Epithelial cell of esophagus (primary cell): Measurements from ENCODE around the gene GPRIN3.

ENCODE experiments used
- DNase-seq: peaks from one replicate; pipeline ENCODE4 v3.0.0; 2010; ENCODE audit warnings: low read depth
- H3K4me3 ChIP-seq: 2 replicates; pipeline ENCODE4 v1.5.1; 2011; ENCODE audit warnings: mild to moderate bottlenecking, low read length, control low read depth
- TF ChIP-seq, protein P1 (sequence below): IDR thresholded peaks from 2 replicates; pipeline ENCODE4 v1.5.1; 2011; ENCODE audit warnings: low read depth, mild to moderate bottlenecking, low read length, control low read depth, inconsistent platforms; ENCODE audit not compliant: insufficient read depth; ENCODE audit errors: missing control alignments

Gene GPRIN3

DNA sequence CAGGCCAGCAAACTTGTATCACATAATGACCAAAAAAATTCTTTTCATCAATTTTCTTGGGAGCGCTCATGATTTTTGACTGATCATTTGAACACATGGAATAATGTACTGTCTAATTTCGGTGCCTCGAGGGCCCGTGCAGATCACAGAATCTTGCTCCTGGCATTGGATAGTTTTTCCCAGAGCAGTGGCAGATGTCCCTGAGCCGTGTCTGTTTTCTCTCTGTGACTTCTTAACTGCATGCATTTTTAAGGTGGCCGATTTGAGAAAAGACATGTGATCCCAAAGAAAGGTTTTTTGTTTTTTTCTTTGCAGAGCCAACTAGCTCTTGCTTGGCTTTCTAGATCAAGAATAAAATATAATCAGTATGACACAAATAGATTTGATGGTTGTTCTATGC lies 19.7 kb downstream of the GPRIN3 start:
- H3K4me3 ChIP-seq: no peak overlapping the region
- DNase-seq: no peak
- TF ChIP-seq, protein P1, sequence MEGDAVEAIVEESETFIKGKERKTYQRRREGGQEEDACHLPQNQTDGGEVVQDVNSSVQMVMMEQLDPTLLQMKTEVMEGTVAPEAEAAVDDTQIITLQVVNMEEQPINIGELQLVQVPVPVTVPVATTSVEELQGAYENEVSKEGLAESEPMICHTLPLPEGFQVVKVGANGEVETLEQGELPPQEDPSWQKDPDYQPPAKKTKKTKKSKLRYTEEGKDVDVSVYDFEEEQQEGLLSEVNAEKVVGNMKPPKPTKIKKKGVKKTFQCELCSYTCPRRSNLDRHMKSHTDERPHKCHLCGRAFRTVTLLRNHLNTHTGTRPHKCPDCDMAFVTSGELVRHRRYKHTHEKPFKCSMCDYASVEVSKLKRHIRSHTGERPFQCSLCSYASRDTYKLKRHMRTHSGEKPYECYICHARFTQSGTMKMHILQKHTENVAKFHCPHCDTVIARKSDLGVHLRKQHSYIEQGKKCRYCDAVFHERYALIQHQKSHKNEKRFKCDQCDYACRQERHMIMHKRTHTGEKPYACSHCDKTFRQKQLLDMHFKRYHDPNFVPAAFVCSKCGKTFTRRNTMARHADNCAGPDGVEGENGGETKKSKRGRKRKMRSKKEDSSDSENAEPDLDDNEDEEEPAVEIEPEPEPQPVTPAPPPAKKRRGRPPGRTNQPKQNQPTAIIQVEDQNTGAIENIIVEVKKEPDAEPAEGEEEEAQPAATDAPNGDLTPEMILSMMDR: no peak

- DNase-seq: no peak
- no peak overlapping the region for H3K4me3 ChIP-seq
- TF ChIP-seq, protein P1: no peak
Measured at GRCh38 chr4:89285745-89286144, 21.9 kb downstream of the GPRIN3 start.

DNA sequence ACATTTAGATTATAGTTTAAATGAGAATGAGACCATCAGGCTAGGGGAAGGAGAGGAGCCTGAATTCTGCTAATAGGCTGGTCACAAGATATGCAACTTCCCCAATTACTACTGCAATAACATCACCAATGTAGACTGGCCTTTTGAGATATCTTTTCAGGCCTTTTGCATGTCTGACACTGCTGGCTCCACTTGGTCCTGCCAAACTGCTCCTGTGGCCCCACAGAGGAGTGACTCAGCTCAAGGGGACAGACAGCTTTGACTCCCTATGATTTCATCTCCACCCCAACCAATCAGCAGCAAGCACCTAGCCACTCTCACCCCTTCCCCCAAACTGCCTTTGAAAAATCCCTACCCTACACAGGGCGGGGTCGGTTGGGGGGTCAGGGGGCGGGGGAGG lies 22.8 kb downstream of the GPRIN3 start:
- TF ChIP-seq, protein P1: no peak
- H3K4me3 ChIP-seq: no peak overlapping the region
- DNase-seq: no peak

DNA sequence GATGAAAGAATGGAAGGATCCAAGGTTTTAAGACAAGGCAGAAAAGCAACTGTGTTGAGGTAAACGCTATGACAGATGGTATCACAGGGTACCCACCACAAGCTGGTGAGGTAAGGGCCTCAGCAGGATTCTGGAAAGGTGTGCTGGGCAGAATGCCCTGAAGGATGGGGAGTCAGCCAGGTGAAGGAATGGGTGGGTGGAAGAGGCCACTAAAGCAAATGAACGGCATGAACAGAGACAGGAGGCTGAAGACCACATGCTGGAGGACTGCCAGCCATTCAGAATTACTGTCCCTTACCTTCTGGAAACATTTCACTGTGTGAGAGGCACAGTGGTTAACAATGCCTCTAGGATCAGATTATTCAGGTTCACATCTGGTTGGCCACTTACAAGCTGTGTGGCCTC lies 23.6 kb downstream of the GPRIN3 start:
- no peak overlapping the region for H3K4me3 ChIP-seq
- no peak for DNase-seq
- TF ChIP-seq, protein P1: no peak

GRCh38 chr4:89283226-89284009 lies 24.2 kb downstream of the GPRIN3 start:
- no peak overlapping the region for H3K4me3 ChIP-seq
- TF ChIP-seq, protein P1: no peak
- DNase-seq: peak; percentile 87

DNA sequence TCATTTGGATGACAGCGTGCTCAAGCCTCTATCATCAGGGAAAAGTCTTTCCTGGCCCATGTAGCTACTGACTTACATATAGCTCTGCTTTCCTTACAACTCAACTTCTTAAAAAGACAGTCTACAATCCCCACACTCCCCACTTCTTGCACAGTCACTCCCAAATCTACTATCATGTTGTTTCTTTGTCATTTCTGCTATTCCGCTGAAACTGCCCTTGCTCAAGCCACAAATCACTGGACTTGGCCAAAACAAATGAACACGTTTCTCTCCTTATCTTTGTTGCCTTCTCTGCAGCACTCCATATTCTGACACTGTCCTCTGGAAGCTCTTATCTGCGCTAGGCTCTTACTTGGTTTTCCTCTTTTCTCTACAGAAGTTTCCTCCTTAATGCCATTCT lies 28.2 kb downstream of the GPRIN3 start:
- no peak overlapping the region for H3K4me3 ChIP-seq
- DNase-seq: no peak
- TF ChIP-seq, protein P1: no peak

- DNase-seq: peak; percentile 57
- TF ChIP-seq, protein P1: no peak
- no peak overlapping the region for H3K4me3 ChIP-seq
Measured at GRCh38 chr4:89277412-89277811, 30.2 kb downstream of the GPRIN3 start.
